GM19438 (cell line): Measurements from ENCODE around the gene ARNT2.

ENCODE experiments used
- ATAC-seq: cut with Tn5 transposase; IDR thresholded peaks from one replicate; pipeline ENCODE4 v1.9.1; 2021; ENCODE audit warnings: low read depth; ENCODE audit not compliant: unreplicated experiment

Gene ARNT2

GRCh38 chr15:80487839-80488390, 83.7 kb downstream of the ARNT2 start:
- ATAC-seq = no peak

DNA sequence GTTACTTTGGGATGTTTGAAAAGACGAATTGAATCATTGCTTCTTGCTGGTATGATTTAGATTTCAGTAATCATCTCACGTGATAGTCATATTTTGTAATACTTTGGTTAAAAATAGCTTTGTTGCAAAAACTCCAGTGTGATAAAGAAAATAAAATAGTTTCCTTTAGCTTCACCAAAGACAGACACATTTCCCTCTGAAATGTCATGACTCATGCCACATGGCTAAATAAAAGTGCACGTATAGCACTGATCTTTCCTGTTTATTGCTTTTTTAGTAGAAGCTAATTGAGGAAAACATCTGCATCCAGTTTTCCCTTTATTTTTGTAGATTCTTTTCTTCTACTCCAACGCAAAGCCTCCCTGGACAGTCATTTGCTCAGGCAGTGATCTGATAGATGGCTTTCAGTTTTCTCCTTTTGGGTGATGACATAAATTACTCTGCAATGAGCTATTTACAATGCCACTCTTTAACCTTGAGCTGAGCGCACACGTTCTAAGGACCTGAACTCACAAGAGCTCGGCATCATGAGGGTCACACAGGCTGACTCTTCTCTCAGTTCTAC, 84.9 kb downstream of the ARNT2 start:
- ATAC-seq = no peak

DNA sequence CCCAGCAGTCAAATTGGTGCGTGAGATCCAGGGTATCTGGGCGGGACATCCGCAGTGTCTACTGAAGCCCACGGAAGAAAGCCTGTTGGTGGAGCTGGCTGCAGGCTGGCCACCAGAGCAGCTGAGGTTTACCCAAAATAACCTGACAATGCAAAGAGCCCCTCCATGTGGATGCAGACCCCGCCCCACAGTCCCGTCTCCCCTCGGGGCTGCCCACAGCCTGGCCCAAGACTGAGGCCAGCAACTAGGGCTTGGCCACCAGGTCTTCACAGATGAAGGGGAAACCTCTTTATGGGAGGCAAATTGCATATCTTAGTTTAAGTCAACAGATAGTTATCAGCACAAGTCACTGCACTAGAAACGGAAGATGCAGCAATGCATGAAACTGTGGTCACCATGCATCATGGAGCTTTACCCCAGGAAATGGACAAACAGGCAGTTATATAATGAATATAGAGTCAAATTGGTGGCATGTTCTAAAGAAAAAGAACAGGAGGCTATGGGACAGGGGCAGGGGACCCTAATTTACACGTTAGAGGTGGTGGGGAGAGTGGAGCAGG, 86.3 kb downstream of the ARNT2 start:
- ATAC-seq = no peak

- no peak for ATAC-seq
These were observed 87.1 kb downstream of the ARNT2 start for GRCh38 chr15:80491163-80491847.

- ATAC-seq = no peak
These were observed 88.2 kb downstream of the ARNT2 start for GRCh38 chr15:80492409-80492808.

DNA sequence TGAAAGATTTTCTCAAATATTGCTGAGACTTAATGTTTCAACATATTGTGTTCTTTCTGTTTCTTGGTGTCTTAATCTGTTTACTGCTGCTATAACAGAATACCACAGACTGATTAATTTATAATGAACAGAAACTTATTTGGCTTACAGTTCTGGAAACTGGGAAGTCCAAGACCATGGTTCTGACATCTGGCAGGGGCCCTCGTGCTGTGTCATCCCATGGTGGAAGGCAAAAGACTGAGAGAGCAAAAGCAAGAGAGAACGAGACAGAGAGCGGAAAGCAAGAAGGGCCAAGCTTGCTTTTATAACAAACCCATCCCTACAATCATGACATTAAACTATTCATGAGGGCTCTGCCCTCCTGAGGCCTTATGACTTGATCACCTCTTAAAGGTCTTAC, 88.7 kb downstream of the ARNT2 start:
- ATAC-seq = no peak

- no peak for ATAC-seq
These were observed 90.2 kb downstream of the ARNT2 start for GRCh38 chr15:80494351-80494751.

- no peak for ATAC-seq
These were observed 90.6 kb downstream of the ARNT2 start for GRCh38 chr15:80494756-80495155.

DNA sequence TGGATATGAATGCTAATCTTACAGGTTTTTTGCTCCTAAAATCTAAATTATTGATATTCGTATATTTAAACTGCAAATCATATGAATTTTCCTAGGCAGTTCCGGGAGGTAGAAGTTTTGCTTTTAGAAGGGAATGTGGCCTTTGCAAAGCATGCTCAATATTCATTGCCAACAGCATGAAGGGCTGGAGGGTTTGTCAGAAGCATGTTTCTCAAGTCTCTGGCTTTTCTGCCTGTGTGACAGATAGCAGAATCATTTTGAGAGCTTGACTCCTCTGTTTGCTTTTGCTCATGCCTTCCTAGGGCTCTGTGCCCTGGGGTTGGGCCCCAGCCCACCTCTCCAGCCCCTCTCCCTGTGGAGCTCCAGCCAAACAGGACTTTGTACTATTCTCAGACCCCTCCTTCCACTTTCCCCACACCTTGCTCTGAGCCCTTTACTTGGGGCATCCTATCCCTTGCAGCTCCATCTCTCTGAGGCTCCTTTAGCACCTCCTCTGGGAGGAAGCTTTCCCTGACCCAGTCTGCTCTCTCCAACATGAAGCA, 91.3 kb downstream of the ARNT2 start:
- ATAC-seq = no peak

DNA sequence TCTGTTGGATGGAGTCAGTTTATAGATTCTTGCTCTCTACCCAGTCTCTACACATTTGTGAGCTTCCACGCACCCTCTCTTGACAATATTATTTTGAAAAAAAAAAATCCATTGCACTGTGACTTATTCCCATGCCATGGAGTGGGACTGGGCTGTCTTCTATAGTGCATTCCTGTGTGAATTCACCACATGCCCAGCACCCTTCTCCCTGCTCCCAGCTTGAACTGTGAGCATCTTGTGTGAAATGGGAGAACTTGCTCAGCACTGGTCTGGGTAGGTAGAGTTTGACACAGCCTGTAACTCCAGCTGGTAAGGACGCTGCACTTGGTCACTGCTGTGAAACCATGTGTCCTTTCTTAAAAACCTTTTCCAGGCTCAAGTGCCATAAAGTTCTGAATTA, 91.9 kb downstream of the ARNT2 start:
- no peak for ATAC-seq

DNA sequence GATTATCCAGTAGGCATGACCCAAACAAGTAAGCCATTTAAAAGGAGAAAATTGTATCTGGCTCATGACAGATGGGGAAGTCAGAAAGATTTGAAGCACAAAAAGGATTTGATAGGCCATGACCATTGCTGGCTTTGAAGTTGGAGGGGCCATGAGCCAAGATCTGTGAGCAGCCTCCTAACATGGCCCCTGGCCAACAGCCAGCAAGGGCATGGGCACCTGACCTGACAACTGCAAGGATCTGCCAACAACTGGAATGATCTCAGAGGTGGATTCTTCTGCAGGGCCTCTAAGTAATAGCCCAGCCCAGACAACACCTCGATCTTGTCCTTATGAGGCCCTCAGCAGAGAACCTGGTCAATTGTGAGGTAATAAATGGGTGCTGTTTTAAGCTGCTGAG, 93.0 kb downstream of the ARNT2 start:
- ATAC-seq = no peak

DNA sequence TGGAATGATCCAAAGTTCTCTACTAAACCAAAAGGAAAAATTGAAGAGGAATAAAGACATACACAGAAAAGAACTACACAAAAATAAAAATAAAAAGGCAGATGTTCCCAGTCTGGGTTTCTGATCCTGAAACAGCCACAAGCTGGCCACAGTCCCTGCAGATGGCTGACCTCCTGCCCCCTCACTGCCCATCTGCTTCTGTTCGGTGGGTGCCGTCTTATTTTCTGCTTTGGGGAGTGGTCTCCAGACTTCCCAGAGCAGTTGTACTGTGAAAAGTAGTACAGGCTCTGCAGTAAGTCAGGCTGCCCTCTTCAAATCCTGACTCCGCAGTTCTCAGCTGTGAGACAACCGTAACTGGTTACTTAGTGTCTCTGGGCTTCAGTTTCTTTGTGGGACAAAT, 94.5 kb downstream of the ARNT2 start:
- no peak for ATAC-seq

DNA sequence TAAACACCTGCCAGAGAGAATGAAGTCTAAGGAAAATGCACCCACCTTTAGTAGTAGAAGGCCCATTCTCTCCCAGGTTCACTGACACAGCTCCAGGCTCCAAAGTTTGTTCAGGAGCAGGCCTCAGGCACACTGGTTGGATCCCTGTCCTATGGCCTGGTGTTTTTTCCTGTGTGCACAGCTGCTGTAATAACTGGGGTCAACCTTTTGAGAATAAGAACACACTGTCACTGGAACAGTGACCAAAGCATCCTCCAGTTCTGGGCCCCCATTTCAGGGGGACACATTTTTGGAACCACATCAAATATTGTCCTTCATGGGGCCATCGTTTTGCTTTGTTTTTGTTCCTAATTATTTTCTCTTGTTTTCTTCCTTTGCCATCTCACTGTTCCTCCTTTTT, 95.8 kb downstream of the ARNT2 start:
- ATAC-seq = no peak

GRCh38 chr15:80501476-80501875, 97.3 kb downstream of the ARNT2 start:
- ATAC-seq = no peak

DNA sequence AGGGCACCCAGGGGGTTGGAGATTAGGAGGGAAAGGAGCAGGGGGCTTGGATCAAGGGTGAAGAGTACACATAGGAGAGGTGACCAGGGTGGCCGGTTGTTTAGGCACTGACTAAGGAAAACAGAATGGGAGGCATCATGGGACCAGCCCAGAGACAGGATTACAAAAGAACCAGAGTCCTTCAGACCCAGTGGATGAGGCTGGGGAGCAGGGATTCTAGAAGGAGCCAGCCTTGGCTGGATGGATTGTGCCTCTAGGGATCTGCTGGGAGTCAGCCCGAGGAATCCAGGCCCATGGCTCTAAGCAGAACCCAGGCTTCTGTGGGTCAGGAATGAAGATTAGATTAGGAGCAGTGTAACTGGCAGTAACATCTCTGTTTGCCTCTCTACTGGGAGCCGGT, 98.6 kb downstream of the ARNT2 start:
- no peak for ATAC-seq

GRCh38 chr15:80503319-80503952, 99.3 kb downstream of the ARNT2 start:
- no peak for ATAC-seq

GRCh38 chr15:80504931-80505330, 100.7 kb downstream of the ARNT2 start:
- no peak for ATAC-seq

DNA sequence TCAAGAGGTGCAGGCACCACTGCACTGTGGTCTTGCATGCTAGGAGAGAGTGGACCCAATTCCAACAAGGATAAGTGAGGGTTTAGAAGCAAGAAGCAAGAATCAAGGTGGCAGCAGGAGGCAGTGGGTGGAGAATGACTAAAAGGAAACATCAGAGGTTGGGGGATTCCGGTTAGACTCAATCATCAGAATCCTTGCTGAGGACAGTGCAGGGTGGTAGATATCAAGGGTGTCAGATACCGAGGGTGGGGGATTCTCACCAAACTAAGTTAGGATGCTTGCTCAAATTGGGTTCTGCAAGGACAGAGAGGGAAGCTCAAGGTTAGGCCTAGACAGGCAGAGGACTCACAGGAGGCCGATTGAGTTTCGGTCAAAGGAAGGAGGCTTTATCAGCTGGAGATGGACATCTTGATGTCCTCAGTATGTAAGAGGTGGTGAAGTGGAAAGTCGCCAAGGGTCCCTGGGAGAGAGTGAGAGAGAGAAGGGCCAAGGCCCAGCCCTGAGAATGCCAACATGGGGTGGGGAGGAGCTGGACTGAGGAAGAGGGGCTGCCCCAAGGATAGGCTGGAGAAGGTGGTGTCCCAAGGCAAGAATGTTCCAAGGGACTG, 102.2 kb downstream of the ARNT2 start:
- no peak for ATAC-seq

DNA sequence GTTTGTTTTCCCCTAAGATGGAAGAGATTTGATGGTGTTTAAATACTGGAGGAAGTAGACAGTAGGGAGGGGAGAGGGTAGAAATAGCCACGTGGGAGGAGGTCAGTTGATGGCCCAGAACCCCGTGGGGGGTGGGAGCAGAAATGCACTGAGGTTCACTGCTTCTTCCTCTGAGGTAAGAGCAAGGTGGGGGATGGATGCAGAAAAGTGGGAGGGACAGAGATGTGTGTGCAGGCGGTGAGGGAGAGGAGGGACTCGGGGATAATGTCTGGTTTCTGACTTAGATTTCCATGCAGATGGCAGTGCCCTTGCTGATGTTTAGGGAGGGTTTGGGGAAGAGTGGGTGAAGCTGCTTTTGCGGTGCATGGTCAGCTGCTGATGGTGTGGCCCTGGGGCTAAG, 102.9 kb downstream of the ARNT2 start:
- no peak for ATAC-seq

GRCh38 chr15:80507638-80508316, 103.6 kb downstream of the ARNT2 start:
- ATAC-seq = no peak
